Lower lobe of right lung (tissue), 2 donors: ENCODE data around the gene FGF9. TPM values are rescaled to one million over a fixed set of nuclear protein-coding genes. Genes with fewer than 3 reads are reported as not detected.
A peak's percentile ranks its signal among the peaks of the same experiment; 100 is the strongest.

Source experiments
- ATAC-seq, 2 donors: fragments of 200-7000 bp; cut with Tn5 transposase; one replicate each; pipeline ENCODE4 v1.9.1; 2020 to 2022; ENCODE audit warnings: mild to moderate bottlenecking in 2 of 2, moderate library complexity in 2 of 2
- DNase-seq: peaks from one replicate; pipeline ENCODE4 v3.0.0-alpha.2; 2020
- H3K27ac ChIP-seq: fragments of 200-600 bp; one replicate; pipeline ENCODE4 v1.8.0; 2022
- H3K27me3 ChIP-seq: fragments of 200-600 bp; one replicate; pipeline ENCODE4 v1.8.0; 2022; ENCODE audit warnings: low read depth
- H3K36me3 ChIP-seq: fragments of 200-600 bp; one replicate; pipeline ENCODE4 v1.8.0; 2022; ENCODE audit warnings: mild to moderate bottlenecking
- H3K4me1 ChIP-seq: fragments of 200-600 bp; one replicate; pipeline ENCODE4 v1.8.0; 2022
- H3K4me3 ChIP-seq: fragments of 200-600 bp; one replicate; pipeline ENCODE4 v1.8.0; 2022; ENCODE audit warnings: mild to moderate bottlenecking
- H3K9me3 ChIP-seq: fragments of 200-600 bp; one replicate; pipeline ENCODE4 v1.8.0; 2022
- intact Hi-C: fragments of 100-400 bp; cut with DNase I; formaldehyde crosslinking; loops from one replicate; pipeline ENCODE4 v1.11.0; 2022
- long read RNA-seq: library from polyadenylated mRNA; unstranded; transcript quantifications from one replicate; pipeline ENCODE4 v2.0.0, GENCODE V29; 2021
- total RNA-seq: library from RNA; stranded (reverse); fragmentation: NEBNext Ultra II Directional; extraction: Animal tissue kit (Norgen Biotek cat#: 25700); gene quantifications from one replicate; pipeline ENCODE4 v1.2.1, GENCODE V29; 2021
- TF ChIP-seq, protein P1 (sequence below): fragments of 200-600 bp; IDR thresholded peaks from one replicate; pipeline ENCODE4 v1.8.0; 2022; ENCODE audit warnings: antibody characterized with exemption, mild to moderate bottlenecking
- donor health status: DM: no; HTN: yes; CAD: no; lungs with severe emphysema.

Gene FGF9
- total RNA-seq, result 1.6 TPM
- long read RNA-seq, full-length matches to known transcripts, result 2 of 2 reads
- long read RNA-seq, partial matches to known transcripts, result 0 of 2 reads
- long read RNA-seq, other reads (novel, unspliced or antisense), result 0 of 2 reads

DNA sequence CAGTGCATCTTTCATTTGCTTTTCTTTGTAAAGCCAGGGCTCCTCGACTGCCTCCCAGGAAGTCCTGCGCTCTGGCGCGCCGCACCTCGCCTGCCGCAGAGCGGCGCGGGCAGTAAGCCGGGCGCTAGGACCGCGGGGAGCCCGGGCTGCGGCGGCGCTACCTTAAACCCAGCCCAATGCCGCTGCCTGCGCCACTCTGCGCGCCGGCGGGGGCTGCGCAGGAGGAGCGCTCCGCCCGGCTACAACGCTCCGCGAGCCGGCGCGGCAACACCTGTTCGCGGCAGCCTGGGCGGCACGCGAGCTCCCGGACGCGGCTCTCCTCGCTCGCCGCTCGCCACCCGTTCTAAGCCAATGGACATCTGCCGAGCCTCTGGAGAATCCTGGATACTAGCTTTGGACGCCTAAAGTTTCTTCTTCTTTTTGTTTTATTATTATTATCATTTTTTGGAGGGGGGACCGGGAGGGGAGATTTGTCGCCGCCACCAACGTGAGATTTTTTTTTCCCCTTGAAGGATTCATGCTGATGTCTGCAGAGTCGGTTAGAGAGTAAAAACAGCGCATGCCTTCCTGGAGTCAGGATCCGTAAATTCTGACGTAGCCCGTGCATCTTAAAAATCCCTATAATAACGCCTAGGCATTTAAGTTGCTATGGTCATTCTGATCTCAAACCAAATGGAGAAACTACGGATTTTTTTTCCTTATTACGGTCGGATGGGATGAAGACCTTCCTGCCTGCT is at the start of gene FGF9:
FGF9 (plus strand) TSS at position 191 of the 737 bp plus-strand sequence. CDS start 840 bp downstream, outside the sequence.
- peak within 1 kb of the TSS; percentile 49 for H3K27ac ChIP-seq
- DNase-seq, result peak; percentile 85

DNA sequence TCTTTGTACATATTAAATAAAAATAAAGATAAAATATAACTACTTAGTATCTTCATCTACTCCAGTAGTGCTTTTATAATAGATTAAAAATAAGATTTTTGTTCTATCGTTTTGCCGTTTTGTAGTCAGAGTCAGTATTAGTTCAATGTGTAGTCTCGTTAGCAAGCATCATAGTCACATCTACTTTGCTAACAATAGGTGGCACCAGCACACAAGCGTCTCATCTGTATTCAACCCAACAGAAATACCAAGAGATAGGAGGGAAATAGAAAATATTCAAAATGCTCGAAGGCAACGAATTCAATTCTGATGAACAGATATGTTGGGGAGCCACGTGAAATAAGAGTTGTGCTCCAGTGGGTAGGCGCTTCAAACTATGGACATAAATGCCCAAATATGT is 45.5 kb upstream of the FGF9 start:
- intact Hi-C loops, result no loop called here
- Histone ChIP-seq H3K36me3 (no peaks in the 10 kb centered on the region), H3K9me3 (no peaks in the 10 kb centered on the region), H3K4me3 (no peak overlapping the region), H3K4me1 (no peaks in the 10 kb centered on the region), H3K27ac (no peak overlapping the region), H3K27me3 (no peaks in the 10 kb centered on the region)
- TF ChIP-seq, protein P1, sequence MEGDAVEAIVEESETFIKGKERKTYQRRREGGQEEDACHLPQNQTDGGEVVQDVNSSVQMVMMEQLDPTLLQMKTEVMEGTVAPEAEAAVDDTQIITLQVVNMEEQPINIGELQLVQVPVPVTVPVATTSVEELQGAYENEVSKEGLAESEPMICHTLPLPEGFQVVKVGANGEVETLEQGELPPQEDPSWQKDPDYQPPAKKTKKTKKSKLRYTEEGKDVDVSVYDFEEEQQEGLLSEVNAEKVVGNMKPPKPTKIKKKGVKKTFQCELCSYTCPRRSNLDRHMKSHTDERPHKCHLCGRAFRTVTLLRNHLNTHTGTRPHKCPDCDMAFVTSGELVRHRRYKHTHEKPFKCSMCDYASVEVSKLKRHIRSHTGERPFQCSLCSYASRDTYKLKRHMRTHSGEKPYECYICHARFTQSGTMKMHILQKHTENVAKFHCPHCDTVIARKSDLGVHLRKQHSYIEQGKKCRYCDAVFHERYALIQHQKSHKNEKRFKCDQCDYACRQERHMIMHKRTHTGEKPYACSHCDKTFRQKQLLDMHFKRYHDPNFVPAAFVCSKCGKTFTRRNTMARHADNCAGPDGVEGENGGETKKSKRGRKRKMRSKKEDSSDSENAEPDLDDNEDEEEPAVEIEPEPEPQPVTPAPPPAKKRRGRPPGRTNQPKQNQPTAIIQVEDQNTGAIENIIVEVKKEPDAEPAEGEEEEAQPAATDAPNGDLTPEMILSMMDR, result peak; percentile 34
- ATAC-seq (peak in 1 of 2 donors; percentile 55), DNase-seq (no peak)

More for the DNA sequence above, at the start of gene FGF9:
- no peaks in the 10 kb centered on the region for H3K36me3 ChIP-seq
- peak within 1 kb of the TSS; percentile 72 for H3K4me3 ChIP-seq
- H3K9me3 ChIP-seq, result no peaks in the 10 kb centered on the region
- H3K4me1 ChIP-seq, result peaks cover 47% of the 10 kb centered on the region
- TF ChIP-seq, protein P1, result no peak
- peak; percentile 91 to 95 for ATAC-seq
- peaks cover 67% of the 10 kb centered on the region for H3K27me3 ChIP-seq
- intact Hi-C loops, result no loop called here

DNA sequence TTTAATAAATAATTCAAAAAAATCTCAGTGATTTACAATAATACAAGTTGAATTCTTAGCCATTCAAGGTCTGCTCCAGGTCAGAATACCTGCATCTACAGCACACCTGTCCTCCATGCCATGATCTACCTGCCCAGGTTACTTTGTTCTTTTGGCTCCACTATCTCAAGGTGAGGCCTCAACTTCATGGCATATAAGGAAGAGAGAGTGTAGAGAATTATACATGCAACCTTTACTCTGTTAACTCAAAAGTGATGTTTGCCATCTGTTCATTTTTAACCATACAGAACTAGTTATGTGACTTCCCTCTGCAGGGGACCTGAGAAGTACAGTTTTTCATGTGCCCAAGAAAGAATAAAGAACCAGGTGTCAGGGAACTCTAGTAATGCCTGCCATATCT is 38.7 kb upstream of the FGF9 start:
- DNase-seq (no peak), ATAC-seq (no peak)
- Histone ChIP-seq H3K36me3 (no peaks in the 10 kb centered on the region), H3K4me1 (no peaks in the 10 kb centered on the region), H3K27ac (no peak overlapping the region), H3K4me3 (no peak overlapping the region), H3K27me3 (no peaks in the 10 kb centered on the region), H3K9me3 (no peaks in the 10 kb centered on the region)
- intact Hi-C loops, result no loop called here
- TF ChIP-seq, protein P1, result no peak

DNA sequence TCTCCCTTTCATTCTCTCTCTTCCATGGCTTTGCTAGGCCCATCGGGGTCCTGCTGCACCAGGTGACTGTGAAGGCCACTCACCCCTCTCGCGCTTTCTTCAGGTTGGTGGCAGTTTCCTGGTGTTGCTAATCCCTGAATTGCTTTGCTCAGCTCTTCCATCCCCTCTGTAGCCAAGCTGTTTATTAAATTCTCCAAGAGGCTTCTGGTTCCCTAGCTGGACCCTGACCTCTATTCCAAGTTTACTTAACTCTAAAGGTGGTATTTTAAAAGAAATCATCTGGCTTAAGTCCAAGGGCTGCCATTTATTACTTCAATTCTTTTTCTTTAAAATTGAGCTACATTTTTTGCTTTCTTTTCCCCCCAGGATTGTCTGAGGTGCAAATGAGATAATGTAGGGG is 34.2 kb upstream of the FGF9 start:
- no peak for ATAC-seq
- intact Hi-C loops, result no loop called here
- Histone ChIP-seq H3K27me3 (no peaks in the 10 kb centered on the region), H3K9me3 (no peaks in the 10 kb centered on the region), H3K4me3 (no peak overlapping the region), H3K4me1 (peaks cover 4% of the 10 kb centered on the region), H3K36me3 (no peaks in the 10 kb centered on the region), H3K27ac (no peak overlapping the region)
- no peak for DNase-seq
- TF ChIP-seq, protein P1, result no peak

DNA sequence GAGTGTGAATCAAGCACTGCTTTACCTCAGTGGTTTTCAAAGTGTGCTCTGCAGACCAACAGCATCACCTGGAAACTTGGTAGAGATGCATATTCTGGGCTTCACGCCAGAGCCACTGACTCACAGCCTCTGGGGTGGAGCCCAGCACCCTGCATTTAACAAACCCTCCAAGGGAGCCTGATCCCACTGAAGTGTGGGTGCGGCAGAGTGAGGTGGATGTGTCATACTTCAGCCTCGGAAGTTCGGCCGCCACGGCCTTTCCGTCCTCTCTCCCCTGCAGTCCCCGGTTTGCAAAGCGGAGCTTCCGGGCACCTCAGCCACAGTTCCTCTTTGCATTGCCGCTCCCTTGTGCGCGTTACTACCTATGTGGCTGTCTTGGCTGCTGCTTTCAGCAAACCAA is 33.6 kb upstream of the FGF9 start:
- intact Hi-C loops, result no loop called here
- H3K4me3 ChIP-seq, result no peak overlapping the region
- peak; percentile 77 for DNase-seq
- ATAC-seq, result peak; percentile 96 to 97
- TF ChIP-seq, protein P1, result no peak
- H3K4me1 ChIP-seq, result peaks cover 4% of the 10 kb centered on the region
- no peaks in the 10 kb centered on the region for H3K27me3 ChIP-seq
- H3K9me3 ChIP-seq, result no peaks in the 10 kb centered on the region
- no peak overlapping the region for H3K27ac ChIP-seq
- H3K36me3 ChIP-seq, result no peaks in the 10 kb centered on the region
